Upper lobe of right lung (tissue), 1 donor: ENCODE data around the gene SEMA5B. TPM values are rescaled to one million over a fixed set of nuclear protein-coding genes. Genes with fewer than 3 reads are reported as not detected.

Experiments used
- ATAC-seq: fragments of 200-7000 bp; cut with Tn5 transposase; one replicate; pipeline ENCODE4 v1.9.1; 2020; ENCODE audit warnings: mild to moderate bottlenecking, moderate library complexity
- DNase-seq: peaks from one replicate; pipeline ENCODE4 v3.0.0-alpha.2; 2020
- H3K27ac ChIP-seq: fragments of 200-600 bp; one replicate; pipeline ENCODE4 v1.8.0; 2022
- H3K27me3 ChIP-seq: fragments of 200-600 bp; one replicate; pipeline ENCODE4 v1.8.0; 2022; ENCODE audit warnings: mild to moderate bottlenecking
- H3K36me3 ChIP-seq: fragments of 200-600 bp; one replicate; pipeline ENCODE4 v1.8.0; 2022
- H3K4me1 ChIP-seq: fragments of 200-600 bp; one replicate; pipeline ENCODE4 v1.8.0; 2022
- H3K4me3 ChIP-seq: fragments of 200-600 bp; one replicate; pipeline ENCODE4 v1.8.0; 2022; ENCODE audit warnings: mild to moderate bottlenecking
- H3K9me3 ChIP-seq: fragments of 200-600 bp; one replicate; pipeline ENCODE4 v1.8.0; 2022
- CTCF ChIP-seq: fragments of 200-600 bp; IDR thresholded peaks from one replicate; pipeline ENCODE4 v1.8.0; 2022; ENCODE audit warnings: antibody characterized with exemption
- intact Hi-C: fragments of 100-400 bp; cut with DNase I; formaldehyde crosslinking; loops from one replicate; pipeline ENCODE4 v1.11.0; 2022
- total RNA-seq: library from RNA; stranded (reverse); fragmentation: NEBNext Ultra II Directional; extraction: Animal tissue kit (Norgen Biotek cat#: 25700); gene quantifications from one replicate; pipeline ENCODE4 v1.2.1, GENCODE V29; 2021
- donor health status: DM: no; HTN: yes; CAD: no; lungs with severe emphysema.

Gene SEMA5B
- total RNA-seq, 1 donor from 2014 or later, result 2.3 TPM

- intact Hi-C loops, result no loop called here
- no peak overlapping the region for H3K27ac ChIP-seq
These were observed 84.4 kb downstream of the SEMA5B start for GRCh38 chr3:122942937-122943827.

GRCh38 chr3:122942239-122942638 lies 85.3 kb downstream of the SEMA5B start:
- intact Hi-C loops, result no loop called here
- H3K4me3 ChIP-seq, result no peak overlapping the region
- no peaks in the 10 kb centered on the region for H3K36me3 ChIP-seq
- H3K27ac ChIP-seq, result no peak overlapping the region
- H3K4me1 ChIP-seq, result no peaks in the 10 kb centered on the region
- no peaks in the 10 kb centered on the region for H3K27me3 ChIP-seq
- no peaks in the 10 kb centered on the region for H3K9me3 ChIP-seq
- no peak for TF ChIP-seq CTCF
- ATAC-seq (no peak), DNase-seq (no peak)

More at GRCh38 chr3:122942937-122943827, 84.4 kb downstream of the SEMA5B start:
- H3K27me3 ChIP-seq, result no peaks in the 10 kb centered on the region
- ATAC-seq (peak; percentile 90), DNase-seq (peak; percentile 89)
- TF ChIP-seq CTCF, result peak; percentile 94
- H3K9me3 ChIP-seq, result no peaks in the 10 kb centered on the region
- H3K4me1 ChIP-seq, result no peaks in the 10 kb centered on the region
- H3K4me3 ChIP-seq, result no peak overlapping the region
- no peaks in the 10 kb centered on the region for H3K36me3 ChIP-seq

- peak; percentile 24 for TF ChIP-seq CTCF
- intact Hi-C loops, result no loop called here
- no peaks in the 10 kb centered on the region for H3K9me3 ChIP-seq
- H3K27ac ChIP-seq, result no peak overlapping the region
- no peaks in the 10 kb centered on the region for H3K27me3 ChIP-seq
- H3K4me1 ChIP-seq, result no peaks in the 10 kb centered on the region
- peak; percentile 31 for ATAC-seq
- H3K36me3 ChIP-seq, result no peaks in the 10 kb centered on the region
- DNase-seq, result no peak
- H3K4me3 ChIP-seq, result no peak overlapping the region
These were observed 86.0 kb downstream of the SEMA5B start for GRCh38 chr3:122941228-122942206.

GRCh38 chr3:122940628-122941086 lies 86.9 kb downstream of the SEMA5B start:
- ATAC-seq (no peak), DNase-seq (no peak)
- Histone ChIP-seq H3K36me3 (no peaks in the 10 kb centered on the region), H3K4me1 (no peaks in the 10 kb centered on the region), H3K27ac (no peak overlapping the region), H3K4me3 (no peak overlapping the region), H3K9me3 (no peaks in the 10 kb centered on the region), H3K27me3 (no peaks in the 10 kb centered on the region)
- intact Hi-C loops, result no loop called here
- TF ChIP-seq CTCF, result no peak

DNA sequence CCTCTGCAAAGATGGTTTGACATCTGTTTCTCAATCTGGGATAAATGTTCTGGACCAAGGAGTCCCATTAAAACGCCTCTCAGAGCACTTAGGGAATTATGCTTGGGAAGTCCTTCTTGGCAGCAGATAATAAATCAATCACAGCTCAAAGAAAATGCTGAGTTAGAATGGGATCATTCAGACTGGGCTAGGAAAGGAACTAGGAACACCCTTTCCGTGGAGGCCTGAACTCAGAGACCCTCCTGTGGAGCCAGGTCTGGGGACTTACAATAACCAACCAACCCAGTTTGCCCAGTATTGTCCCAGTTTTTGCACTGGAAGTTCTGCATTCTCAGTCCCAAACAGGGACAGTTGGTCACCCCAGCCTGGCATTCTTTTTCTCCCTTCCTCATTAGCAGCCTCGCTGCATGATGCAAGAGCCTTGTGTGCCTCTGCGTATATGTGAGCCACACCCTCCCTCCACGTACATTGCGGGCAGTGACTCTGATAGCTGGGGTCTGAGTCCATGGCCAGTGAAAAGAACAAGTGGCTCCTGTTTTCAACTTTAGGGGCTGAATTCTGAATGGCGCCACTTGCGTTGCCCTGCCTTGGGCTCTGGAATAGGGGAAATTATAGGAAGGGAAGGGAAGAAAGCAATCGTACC lies 88.7 kb downstream of the SEMA5B start:
- DNase-seq (no peak), ATAC-seq (peak; percentile 72)
- no peak overlapping the region for H3K27ac ChIP-seq
- H3K27me3 ChIP-seq, result no peaks in the 10 kb centered on the region
- intact Hi-C loops, result no loop called here
- no peaks in the 10 kb centered on the region for H3K36me3 ChIP-seq
- H3K9me3 ChIP-seq, result no peaks in the 10 kb centered on the region
- TF ChIP-seq CTCF, result no peak
- no peak overlapping the region for H3K4me3 ChIP-seq
- no peaks in the 10 kb centered on the region for H3K4me1 ChIP-seq
